Peyer's patch (tissue), 4 donors: ENCODE measurements around the gene ZNF514. TPM values are rescaled to one million over a fixed set of nuclear protein-coding genes. Genes with fewer than 3 reads are reported as not detected.
A peak's percentile ranks its signal among the peaks of the same experiment; 100 is the strongest.

Experiments used
- DNase-seq, 3 donors: peaks; one replicate each; pipeline ENCODE4 v3.0.0-alpha.2; 2017 to 2019
- H3K27ac ChIP-seq, 4 donors: fragments of 200-600 bp; sonication (generic); one replicate each; pipeline ENCODE4 v1.5.1; 2016 to 2019
- H3K27me3 ChIP-seq, 2 donors: fragments of 200-600 bp; sonication (generic); one replicate each; pipeline ENCODE4 v1.5.1; 2019
- H3K36me3 ChIP-seq, 3 donors: fragments of 200-600 bp; sonication (generic); one replicate each; pipeline ENCODE4 v1.5.1; 2016 to 2019
- H3K4me1 ChIP-seq, 4 donors: fragments of 200-600 bp; sonication (generic); one replicate each; pipeline ENCODE4 v1.5.1; 2016 to 2019
- H3K4me3 ChIP-seq, 4 donors: fragments of 200-600 bp; sonication (generic); 1 replicate in 3 of 4; 2 replicates in 1 of 4; pipeline ENCODE4 v1.5.1; 2016 to 2019; ENCODE audit warnings: mild to moderate bottlenecking in 1 of 4
- H3K9me3 ChIP-seq, 4 donors: fragments of 200-600 bp; sonication (generic); one replicate each; pipeline ENCODE4 v1.5.1; 2016 to 2019; ENCODE audit warnings: mild to moderate bottlenecking in 1 of 4
- POLR2A ChIP-seq, 2 donors: fragments of 450-650 bp; IDR thresholded peaks; one replicate each; pipeline ENCODE4 v1.5.1; 2017; ENCODE audit warnings: antibody characterized with exemption in 2 of 2, mild to moderate bottlenecking in 2 of 2, moderate library complexity in 2 of 2
- total RNA-seq, 4 donors: library from RNA; depleted of rRNA; stranded (reverse); fragments of >200 nt; gene quantifications; one replicate each; pipeline ENCODE4 v1.1.0, GENCODE V29; 2016
- TF ChIP-seq, protein P1 (sequence below), 6 experiments: fragments of 450-650 bp in 4 of 6; fragments of 200-600 bp in 2 of 6; sonication (generic) in 1 of 6; IDR thresholded peaks; one replicate each; pipeline ENCODE4 v1.5.1; 2017 to 2019; ENCODE audit warnings: antibody characterized with exemption in 6 of 6, mild to moderate bottlenecking in 3 of 6, moderate library complexity in 1 of 6

The ZNF514 gene
- total RNA-seq, 4 donors from 2014 or later, result 14.2 to 52.0 (median 23.6) TPM

- H3K4me3 ChIP-seq, result peak overlapping the region; percentile 67 to 95 (median 72)
- no peaks in the 10 kb centered on the region for H3K27me3 ChIP-seq
- H3K9me3 ChIP-seq, result peaks cover 0 to under 1% (median 0%) of the 10 kb centered on the region in 4 donors
- peak overlapping the region; percentile 72 to 82 (median 78) for H3K27ac ChIP-seq
- TF ChIP-seq POLR2A (IDR thresholded peaks at IDR 0.05), result no peak
- TF ChIP-seq, protein P1, sequence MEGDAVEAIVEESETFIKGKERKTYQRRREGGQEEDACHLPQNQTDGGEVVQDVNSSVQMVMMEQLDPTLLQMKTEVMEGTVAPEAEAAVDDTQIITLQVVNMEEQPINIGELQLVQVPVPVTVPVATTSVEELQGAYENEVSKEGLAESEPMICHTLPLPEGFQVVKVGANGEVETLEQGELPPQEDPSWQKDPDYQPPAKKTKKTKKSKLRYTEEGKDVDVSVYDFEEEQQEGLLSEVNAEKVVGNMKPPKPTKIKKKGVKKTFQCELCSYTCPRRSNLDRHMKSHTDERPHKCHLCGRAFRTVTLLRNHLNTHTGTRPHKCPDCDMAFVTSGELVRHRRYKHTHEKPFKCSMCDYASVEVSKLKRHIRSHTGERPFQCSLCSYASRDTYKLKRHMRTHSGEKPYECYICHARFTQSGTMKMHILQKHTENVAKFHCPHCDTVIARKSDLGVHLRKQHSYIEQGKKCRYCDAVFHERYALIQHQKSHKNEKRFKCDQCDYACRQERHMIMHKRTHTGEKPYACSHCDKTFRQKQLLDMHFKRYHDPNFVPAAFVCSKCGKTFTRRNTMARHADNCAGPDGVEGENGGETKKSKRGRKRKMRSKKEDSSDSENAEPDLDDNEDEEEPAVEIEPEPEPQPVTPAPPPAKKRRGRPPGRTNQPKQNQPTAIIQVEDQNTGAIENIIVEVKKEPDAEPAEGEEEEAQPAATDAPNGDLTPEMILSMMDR (IDR thresholded peaks at IDR 0.05), result no peak
- peak; percentile 34 to 75 (median 67) for DNase-seq
- peaks cover 0 to 11% (median 0%) of the 10 kb centered on the region in 4 donors for H3K4me1 ChIP-seq
- peaks cover 0 to 23% (median 0%) of the 10 kb centered on the region in 3 donors for H3K36me3 ChIP-seq
Measured at GRCh38 chr2:95158891-95159619, 593 bp downstream of the ZNF514 start.

DNA sequence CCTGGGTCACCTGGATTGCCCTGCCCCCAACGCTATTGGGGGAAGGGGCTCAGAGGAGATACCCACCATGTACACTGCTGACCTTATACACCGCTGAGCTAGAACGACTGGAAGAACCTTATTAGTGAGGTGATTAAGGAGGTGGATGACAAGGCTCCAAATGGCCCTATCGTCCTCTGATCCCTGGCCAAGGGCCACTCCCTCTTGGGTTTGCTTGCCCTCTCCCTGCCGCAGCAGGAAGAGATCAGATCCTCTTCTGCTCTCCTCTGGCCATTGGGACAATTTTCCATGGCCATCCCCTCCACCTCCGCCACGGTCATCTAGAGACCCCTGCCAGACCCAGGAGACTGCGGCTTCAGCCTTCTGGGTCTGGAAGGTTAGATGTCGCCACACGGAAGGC, 1.2 kb downstream of the ZNF514 start:
- TF ChIP-seq, protein P1 (IDR thresholded peaks at IDR 0.05), result no peak
- TF ChIP-seq POLR2A (IDR thresholded peaks at IDR 0.05), result peak in 1 of 2 donors; percentile 19
- H3K4me3 ChIP-seq, result peak overlapping the region; percentile 67 to 95 (median 72)
- peak overlapping the region in 2 of 4 donors; percentile 76 to 82 for H3K27ac ChIP-seq
- H3K4me1 ChIP-seq, result peaks cover 0 to 11% (median 0%) of the 10 kb centered on the region in 4 donors
- DNase-seq, result peak in 2 of 3 donors; percentile 57 to 62
- H3K9me3 ChIP-seq, result peaks cover 0 to 7% (median 0%) of the 10 kb centered on the region in 4 donors
- H3K27me3 ChIP-seq, result no peaks in the 10 kb centered on the region
- H3K36me3 ChIP-seq, result peaks cover 0 to 29% (median 0%) of the 10 kb centered on the region in 3 donors

DNA sequence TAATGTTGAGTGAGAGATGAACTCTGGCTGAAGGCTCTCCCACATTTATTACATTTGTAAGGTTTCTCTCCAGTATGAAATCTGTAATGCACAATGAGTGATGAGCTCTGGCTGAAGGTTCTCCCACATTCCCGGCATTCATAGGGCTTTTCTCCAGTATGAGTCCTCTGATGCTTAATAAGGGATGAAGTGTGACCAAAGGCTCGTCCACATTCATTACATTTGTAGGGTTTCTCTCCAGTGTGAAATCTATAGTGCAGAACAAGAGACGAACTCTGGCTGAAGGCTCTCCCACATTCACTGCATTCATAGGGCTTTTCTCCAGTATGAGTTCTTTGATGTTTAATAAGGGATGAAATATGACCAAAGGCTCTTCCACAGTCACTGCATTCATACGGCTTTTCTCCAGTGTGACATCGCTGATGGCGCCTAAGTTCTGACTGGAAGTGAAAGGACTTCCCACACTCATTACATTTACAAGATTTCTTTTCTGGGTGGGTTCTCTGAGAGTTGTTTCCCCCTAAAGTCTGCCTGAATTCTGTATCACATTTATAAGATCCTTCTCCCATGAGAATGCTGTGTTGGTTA, 10.2 kb downstream of the ZNF514 start:
- no peaks in the 10 kb centered on the region for H3K4me1 ChIP-seq
- no peak for TF ChIP-seq POLR2A (IDR thresholded peaks at IDR 0.05)
- TF ChIP-seq, protein P1 (IDR thresholded peaks at IDR 0.05), result no peak
- no peak overlapping the region for H3K27ac ChIP-seq
- no peaks in the 10 kb centered on the region for H3K27me3 ChIP-seq
- H3K36me3 ChIP-seq, result peaks cover 0 to 54% (median 4%) of the 10 kb centered on the region in 3 donors
- peaks cover 0 to 81% (median 15%) of the 10 kb centered on the region in 4 donors for H3K9me3 ChIP-seq
- H3K4me3 ChIP-seq, result no peak overlapping the region
- no peak for DNase-seq

DNA sequence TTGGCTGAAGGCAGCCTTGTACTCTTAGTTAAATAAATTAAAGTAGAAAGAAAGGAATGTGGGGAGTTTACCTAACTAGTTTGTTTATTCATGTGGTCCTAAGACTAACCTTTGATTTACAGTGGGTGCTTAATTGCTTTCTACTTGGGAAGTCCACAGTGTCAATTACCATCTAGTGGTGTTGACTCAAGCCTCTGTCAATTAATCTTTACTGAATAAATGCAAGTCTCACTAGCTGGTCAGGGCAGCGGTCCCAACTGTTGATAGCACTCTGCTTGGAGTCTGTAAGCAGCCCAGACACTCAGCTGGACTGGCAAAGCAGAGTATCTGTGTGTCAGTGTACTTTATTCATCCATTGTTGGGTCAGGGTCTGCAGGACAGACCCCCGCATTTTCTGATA, 15.8 kb downstream of the ZNF514 start:
- Histone ChIP-seq H3K4me3 (no peak overlapping the region), H3K9me3 (peaks cover 0 to 76% (median 9%) of the 10 kb centered on the region in 4 donors), H3K27ac (no peak overlapping the region), H3K27me3 (no peaks in the 10 kb centered on the region), H3K36me3 (no peaks in the 10 kb centered on the region), H3K4me1 (no peaks in the 10 kb centered on the region)
- DNase-seq, result no peak
- TF ChIP-seq, protein P1 (IDR thresholded peaks at IDR 0.05), result no peak
- no peak for TF ChIP-seq POLR2A (IDR thresholded peaks at IDR 0.05)

DNA sequence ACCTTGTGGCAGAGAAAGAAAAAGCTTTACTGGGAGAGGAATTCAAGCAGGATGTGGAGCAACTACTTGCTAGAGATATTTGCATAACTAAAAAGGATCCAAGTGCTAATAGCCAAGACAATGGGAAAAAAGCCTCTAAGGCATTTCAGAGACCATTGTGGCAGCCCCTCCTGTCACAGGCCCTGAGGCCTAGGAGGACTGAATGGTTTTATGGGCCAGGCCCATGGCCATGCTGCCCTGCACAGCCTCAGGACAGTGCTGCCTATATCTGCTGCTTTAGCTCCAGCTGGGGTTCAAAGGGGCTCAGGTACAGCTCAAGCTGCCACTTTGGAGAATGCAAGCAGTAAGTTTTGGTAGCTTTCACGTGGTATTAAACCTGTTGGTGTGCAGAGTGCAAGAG, 20.9 kb downstream of the ZNF514 start:
- Histone ChIP-seq H3K4me1 (no peaks in the 10 kb centered on the region), H3K36me3 (no peaks in the 10 kb centered on the region), H3K4me3 (no peak overlapping the region), H3K9me3 (peaks cover 0 to 38% (median 2%) of the 10 kb centered on the region in 4 donors), H3K27me3 (no peaks in the 10 kb centered on the region), H3K27ac (no peak overlapping the region)
- DNase-seq, result no peak
- no peak for TF ChIP-seq POLR2A (IDR thresholded peaks at IDR 0.05)
- TF ChIP-seq, protein P1 (IDR thresholded peaks at IDR 0.05), result no peak
